ENCODE results near the gene SLC35C1.
"Not testable (repeated sequence)": the region's sequence is repeated elsewhere in the genome, so short reads cannot be mapped to it uniquely, and the experiment has no call there.

The SLC35C1 gene

DNA sequence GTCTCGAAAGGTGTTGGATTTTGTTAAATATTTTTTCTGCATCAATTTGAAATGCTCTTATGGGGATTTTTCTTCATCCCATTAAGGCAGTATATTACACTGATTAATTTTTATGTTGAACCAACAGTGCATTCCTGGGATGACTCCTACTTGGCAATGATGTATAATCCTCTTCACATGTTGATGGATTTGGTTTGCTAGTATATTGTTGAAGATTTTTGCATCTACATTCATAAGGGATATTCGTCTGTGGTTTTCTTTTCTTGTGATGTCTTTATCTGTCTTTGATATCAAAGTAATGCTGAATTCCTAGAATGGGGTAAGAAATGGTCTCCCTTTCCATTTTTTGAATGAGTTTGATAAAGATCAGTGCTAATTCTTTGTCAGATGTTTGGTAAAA lies 18.7 kb upstream of the SLC35C1 start:
- no peak for DNase-seq (ENCODE audit: low spot score)

DNA sequence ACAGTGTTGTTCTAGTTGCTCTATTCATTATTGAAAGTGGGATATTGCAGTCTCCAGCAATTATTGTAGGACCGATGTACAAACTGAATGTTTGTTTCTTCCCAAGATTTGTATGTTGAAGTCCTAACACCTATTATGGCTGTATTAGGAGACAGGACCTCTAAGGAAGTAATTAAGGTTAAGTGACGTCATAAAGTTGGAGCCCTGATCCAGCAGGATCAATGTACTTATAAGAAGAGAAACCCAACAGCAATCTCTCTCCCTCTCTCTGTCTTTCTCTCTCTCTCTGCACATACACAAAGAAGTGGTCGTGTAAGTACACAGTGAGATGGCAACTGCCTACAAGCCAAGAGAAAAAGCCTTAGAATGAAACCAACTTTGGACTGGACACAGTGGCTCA lies 16.1 kb upstream of the SLC35C1 start:
- DNase-seq (ENCODE audit: low spot score) = no peak

DNA sequence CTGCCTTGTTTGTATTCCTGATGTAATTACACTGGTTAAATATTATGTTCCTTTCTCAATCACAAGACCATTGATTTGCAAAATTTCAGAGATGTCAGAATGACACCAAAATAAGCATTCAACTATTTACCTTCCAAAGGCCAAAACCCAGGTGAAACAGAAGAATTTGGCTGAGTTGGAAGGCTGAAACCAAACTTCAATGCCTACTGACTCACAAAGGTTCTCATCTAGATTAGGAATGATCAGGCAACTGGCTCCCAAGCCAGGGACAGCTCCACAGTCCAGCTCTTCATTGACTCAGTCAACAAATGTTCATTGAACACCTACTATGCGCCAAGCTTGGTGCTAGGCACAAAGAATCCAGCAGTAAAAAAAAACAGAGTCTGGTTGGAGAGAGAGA lies 13.4 kb upstream of the SLC35C1 start:
- DNase-seq (ENCODE audit: low spot score) = no peak

DNA sequence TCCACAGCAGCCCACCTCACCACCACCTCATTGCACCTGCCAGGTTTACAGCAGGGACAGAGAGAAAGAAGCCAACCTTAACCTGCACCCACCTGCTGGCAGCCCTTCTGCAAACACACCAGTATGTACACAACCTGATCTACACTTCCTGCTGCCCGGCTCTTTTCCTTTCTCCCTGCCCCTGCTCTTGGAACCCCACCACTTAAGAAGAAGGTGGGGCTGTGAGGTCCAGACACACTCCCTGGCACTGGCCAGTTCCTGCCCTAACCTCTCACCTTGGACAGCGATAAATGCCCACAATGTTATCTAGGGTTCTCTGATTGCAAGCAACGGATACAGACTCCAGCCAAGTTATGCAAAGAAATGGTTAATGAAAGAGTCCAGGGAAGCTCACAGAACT lies 10.8 kb upstream of the SLC35C1 start:
- no peak for DNase-seq (ENCODE audit: low spot score)

DNA sequence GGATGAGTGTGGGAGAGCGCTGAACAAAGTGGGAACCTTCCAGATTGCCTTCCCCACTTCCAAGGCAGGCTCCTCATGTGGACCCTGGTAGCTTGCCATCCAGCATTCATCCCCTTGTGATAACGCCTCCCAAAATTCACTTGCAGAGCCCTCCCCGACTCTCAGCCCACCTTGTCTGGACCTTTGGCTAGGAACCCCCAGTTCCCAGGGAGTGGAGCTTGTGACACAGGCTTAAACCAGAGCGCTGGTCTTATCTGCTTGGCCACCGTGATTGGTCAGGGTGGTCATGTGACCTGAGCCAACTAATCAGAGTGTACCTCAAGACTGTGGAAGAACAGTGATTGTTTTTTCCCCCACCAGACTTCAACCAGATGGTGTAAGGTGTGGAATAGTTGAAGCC lies 9.6 kb upstream of the SLC35C1 start:
- no peak for DNase-seq (ENCODE audit: low spot score)

DNA sequence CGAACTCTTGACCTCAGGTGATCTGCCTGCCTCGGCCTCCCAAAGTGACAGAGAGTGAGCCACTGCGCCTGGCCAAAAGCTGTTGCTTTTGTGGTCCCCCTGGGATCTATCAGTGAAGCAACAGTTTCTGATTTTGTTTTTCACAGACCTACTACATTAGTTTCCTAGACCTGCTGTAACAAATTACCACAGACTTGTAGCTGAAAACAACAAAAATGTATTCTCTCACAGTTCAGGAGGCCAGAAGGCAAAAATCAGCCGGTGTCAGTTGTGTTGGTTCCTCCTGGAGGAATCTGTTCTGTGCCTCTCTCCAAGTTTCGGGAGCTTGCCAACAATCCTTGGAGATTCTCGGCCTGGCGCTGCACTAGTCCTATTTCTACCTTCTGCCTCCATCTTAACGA lies 8.5 kb upstream of the SLC35C1 start:
- no peak for DNase-seq (ENCODE audit: low spot score)

DNA sequence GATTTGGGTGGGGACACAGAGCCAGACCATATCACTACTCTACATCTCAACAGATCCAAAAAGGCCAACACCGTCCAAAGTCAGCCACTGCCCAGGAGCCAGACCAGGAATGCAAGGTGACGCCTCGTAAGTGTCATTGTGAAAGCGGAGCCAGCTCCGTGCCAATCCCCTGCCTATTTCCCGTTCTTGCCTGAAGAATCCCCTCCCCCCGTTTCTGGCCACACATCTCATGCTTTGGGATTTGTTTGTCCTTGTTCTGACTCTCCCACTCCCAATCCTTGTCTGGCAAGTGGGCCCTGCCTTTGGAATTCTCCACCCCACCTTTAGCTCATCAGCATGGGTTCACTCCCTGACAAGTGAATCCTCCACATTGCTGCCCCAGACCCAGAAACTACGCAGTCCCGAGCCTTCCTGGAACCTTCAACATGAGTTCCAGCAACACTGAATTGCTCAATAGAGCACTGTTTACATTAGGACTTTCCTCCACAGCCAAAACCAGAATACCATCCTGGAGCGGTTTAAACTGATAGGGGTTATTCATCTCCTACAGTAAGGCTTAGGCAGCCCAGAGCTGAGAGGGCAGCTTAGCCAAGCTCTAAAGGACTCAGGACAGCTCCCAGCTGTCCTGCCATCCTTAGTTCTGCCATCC lies 6.0 kb upstream of the SLC35C1 start:
- DNase-seq (ENCODE audit: low spot score) = no peak

DNA sequence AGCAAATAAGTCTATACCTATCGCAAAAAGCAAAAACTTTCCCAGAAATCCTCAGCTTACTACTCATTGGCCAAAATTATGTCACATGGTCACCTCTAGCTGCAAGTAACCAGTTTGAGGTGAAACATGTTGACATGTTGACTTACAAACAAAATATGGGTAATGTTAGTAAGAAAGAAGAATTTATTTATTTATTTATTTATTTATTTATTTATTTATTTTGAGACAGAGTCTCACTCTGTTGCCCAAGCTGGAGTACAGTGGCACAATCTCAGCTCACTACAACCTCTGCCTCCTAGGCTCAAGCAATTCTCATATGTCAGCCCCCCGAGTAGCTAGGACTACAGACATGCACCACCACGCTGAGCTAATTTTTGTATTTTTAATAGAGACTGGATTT lies 5.4 kb upstream of the SLC35C1 start:
- no peak for DNase-seq (ENCODE audit: low spot score)

DNA sequence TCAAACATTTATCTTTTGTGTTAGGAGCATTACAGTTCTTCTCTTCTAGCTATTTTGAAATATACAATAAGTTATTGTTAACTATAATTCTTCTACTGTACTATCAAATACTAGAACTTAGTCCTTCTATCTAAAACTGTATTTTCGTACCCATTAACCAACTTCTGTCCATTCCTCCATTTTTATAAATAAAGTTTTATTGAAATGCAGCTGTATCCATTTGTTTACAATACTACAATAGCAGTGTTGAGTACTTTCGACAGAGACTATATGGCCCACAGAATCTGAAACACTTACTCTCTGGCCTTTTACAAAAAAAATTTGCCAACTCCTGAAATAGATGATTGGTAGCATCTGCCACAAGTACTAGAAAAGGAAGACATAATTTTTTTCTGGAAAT lies 4.7 kb upstream of the SLC35C1 start:
- DNase-seq (ENCODE audit: low spot score) = no peak

DNA sequence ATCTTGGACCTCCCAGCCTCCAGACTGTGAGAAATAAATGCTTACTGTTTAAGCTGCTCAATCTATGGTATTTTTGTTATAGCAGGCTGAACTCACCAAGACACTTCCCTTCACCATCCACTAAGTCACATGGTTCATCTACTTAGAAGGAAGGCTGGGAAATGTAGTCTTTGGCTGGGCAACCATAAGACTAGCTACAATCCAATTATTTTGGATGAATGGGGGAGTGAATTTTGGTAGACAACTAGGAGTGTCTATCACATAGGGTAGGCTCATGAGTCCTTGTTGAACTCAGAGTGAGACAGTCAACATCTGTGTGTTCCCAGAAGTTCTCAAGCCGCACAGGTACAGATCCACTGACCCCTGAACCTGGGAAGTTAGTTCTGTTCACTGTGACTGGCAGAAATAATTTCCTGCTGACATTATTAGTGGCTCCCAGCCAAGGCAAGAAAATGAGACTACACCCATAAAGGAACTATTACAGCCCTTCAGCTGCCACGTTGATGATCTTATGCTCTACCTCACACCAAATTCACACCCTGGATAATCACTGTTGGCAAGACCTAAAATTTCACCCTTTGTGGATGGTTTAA lies 3.1 kb upstream of the SLC35C1 start:
- DNase-seq (ENCODE audit: low spot score) = no peak

DNA sequence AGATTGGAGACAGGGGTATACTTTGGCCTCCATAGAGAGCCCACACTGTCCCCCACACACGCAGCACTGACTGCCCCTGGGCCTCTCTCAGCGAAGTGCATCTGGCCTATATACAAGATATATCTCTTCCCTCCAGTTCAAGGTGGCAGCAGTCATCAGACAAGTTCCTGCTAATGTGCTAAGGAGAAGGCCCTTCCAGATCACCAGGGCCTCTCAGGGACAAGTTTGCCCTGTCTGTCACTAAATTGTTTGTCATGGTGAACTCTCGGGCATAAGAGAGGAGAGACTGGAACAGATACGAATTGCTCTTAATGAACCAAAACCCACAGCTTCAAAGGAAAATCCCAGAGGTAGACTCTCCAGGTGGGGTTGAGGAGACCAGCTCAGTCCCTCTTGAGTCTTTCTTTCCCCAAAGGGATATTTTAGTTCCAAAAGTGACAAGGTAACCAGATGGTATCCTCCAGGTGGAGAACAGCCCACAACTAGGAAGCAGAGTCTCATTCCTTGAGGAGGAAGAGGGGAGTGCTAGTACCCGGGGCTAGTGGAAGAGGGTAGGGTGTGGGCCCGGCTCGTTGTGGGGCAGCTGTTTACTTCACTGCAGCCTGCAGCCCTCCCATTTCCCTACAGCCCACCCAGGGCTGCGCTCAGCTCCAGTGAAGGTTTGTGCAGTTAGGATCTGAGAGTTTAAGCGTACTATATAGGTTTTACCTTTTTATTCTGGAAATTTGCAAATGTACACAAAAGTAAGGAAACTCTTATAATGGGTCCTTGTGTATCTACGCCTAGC lies 2.2 kb upstream of the SLC35C1 start:
- no peak for DNase-seq (ENCODE audit: low spot score)

DNA sequence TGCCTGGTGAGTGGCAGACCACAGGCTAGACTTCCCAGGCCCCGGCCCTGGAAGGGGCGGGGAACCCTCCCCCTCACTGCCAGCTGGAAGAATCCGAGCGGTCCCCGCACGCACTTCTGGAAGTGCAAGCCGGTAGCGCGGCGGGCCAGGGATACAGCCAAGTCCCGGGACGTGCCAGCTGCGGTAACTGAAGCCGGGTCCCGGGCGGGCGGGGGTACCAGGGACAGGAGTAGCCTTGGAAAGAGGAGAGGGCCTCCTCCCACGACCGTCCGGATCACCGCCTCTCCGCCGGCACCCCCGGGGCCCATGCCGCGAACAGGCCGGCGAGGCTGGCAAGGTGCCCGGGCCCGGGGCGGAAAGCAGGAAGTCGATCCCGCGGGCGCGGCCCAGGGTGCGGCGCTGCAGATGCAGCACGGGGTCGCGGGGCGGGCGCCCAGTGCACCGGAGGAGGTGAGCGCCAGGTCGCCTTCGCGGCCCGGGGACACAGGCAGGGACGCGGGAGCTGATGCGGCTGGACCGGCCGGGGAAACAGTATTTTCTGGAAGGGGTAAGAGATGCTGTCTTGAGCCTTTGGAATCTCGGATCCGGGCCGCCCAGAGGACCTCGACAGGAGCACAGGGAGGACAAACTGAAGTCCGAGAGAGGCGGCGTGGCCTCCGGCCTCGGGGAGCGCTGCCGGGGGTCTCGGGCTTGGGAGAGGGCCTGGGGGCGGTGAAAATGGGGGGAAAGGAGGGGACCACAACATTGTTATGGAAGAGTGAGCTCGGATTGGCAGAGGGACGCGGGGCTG lies 783 bp upstream of the SLC35C1 start:
- DNase-seq (ENCODE audit: low spot score) = peak; percentile 52

DNA sequence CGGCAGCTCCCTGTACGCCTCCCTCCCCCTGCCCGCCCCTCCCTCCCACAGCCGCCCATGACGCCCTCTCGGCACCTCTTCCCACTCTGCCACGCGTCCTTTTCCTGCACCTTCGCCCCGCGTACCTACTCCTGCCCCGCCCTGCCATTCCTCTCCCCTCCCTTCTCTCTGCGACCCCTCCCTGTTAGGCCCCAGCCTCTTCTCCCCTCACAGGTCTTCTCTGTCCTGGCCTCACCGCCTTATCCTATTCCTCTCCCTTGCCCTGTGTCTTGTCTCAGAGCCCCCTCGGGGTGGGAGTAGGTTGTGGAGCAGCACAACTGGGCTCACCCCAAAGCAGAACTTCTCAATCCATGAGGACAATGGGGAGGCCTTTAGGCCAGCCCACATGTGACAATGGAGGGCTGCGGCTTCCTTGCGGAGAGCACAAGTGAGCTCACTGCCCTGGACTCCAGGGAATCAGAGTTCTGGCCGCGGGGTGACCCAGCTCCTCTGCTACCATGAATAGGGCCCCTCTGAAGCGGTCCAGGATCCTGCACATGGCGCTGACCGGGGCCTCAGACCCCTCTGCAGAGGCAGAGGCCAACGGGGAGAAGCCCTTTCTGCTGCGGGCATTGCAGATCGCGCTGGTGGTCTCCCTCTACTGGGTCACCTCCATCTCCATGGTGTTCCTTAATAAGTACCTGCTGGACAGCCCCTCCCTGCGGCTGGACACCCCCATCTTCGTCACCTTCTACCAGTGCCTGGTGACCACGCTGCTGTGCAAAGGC lies 539 bp downstream of the SLC35C1 start:
- DNase-seq (ENCODE audit: low spot score) = peak; percentile 45

DNA sequence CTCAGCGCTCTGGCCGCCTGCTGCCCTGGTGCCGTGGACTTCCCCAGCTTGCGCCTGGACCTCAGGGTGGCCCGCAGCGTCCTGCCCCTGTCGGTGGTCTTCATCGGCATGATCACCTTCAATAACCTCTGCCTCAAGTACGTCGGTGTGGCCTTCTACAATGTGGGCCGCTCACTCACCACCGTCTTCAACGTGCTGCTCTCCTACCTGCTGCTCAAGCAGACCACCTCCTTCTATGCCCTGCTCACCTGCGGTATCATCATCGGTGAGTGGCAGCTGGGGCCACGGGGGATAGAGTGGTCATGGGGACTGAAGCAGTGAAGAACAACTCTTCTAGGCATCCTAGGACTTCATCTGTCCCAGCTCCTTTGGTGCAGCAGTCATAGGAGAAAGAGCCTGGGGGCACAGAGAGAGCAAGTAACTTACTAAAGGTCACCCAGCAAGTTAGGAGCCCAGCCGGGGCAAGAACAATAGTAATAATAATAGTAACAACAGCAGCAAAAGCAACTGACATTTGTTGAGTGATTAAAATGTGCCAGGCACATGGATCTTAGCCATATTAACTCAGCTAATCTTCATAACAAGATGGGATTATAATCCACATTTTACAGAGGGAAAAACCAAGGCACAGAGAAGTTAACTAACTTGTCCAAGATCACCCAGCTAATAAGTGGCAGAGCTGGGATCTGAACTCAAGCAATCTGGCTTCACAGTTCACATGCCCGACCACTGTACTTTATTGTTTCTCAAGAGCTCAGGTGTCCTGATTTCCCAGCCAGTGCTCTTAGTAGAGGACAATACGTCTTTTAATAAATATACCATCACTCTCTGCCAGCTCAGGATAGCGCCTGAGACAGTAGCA lies 1.4 kb downstream of the SLC35C1 start:
- no peak for DNase-seq (ENCODE audit: low spot score)

DNA sequence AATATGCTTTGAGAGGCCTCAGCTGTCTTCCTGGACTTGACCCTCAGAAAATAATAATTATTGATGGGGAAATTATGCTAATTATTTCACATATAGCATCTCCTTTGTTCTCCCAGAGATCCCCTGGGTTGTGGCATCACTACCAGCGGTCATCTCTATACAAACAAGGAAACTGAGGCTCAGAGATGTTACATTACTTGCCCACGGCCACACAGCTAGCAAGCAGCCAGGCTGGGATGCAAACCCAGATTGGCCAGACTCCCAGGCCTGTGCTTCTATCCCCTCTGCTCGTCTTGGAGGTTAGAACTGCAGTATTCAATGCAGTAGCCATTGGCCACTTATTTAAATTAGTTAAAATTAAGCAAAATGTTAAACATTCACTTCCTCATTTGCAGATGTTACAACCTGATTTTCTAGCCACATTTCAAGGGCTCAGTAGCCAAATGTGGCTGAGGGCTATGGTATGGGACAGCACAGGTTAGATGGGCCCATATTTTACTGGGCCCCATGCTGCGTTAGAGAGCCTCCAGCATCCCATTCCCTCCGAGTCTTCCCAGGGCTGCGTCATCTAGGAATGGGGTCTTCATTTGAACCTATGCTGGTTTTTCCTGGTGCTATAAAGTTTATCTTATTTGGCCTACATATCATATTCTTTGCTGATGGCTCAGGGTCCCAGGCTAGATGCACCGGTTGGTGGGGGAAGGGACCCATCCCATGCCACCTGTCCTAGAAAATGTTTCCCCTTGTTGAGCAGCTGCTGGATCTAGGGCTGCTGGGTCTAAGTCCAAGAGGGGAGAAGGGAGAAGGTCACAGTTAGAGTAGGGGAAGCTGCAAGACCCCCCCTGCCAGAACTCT lies 2.2 kb downstream of the SLC35C1 start:
- DNase-seq (ENCODE audit: low spot score) = no peak

DNA sequence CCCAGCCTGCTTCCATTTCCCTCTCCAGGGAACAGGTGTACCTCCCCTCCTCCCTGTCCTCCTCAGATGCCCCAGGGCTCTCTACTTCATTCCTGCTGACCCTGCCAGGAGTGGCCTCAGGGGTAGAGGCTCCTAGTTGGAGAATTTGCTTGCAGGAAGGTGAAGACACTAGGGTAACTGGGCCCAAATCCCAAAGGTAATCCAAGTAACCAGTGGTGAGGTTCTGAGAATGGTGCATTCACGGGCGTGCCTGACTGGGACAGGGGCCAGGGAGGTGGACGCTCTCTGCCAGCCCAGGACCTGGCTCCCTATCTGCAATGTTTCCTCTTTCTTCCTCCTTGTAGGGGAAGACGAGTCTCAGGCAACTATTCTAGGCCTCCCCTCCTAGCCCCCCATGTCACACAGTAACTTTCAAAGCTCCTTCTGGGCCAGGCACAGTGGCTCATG lies 2.9 kb downstream of the SLC35C1 start:
- DNase-seq (ENCODE audit: low spot score) = no peak

DNA sequence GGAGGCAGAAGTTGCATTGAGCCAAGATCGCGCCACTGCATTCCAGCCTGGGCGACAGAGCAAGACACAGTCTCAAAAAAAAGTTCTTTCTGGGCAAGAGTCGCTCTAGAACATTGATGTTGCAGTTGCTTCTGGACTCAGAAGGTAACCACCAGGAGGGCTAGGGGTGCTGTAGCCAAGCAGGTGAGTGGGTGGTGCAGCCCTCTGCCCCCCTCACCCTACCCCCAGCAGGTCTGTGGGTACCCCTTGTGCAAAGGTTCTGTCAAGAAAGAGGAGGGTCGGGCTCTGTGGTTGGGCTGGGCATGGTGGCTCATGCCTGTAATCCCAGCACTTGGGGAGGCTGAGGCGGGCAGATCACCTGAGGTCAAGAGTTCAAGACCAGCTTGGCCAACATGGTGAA lies 3.5 kb downstream of the SLC35C1 start:
- DNase-seq (ENCODE audit: low spot score) = not testable (repeated sequence)

DNA sequence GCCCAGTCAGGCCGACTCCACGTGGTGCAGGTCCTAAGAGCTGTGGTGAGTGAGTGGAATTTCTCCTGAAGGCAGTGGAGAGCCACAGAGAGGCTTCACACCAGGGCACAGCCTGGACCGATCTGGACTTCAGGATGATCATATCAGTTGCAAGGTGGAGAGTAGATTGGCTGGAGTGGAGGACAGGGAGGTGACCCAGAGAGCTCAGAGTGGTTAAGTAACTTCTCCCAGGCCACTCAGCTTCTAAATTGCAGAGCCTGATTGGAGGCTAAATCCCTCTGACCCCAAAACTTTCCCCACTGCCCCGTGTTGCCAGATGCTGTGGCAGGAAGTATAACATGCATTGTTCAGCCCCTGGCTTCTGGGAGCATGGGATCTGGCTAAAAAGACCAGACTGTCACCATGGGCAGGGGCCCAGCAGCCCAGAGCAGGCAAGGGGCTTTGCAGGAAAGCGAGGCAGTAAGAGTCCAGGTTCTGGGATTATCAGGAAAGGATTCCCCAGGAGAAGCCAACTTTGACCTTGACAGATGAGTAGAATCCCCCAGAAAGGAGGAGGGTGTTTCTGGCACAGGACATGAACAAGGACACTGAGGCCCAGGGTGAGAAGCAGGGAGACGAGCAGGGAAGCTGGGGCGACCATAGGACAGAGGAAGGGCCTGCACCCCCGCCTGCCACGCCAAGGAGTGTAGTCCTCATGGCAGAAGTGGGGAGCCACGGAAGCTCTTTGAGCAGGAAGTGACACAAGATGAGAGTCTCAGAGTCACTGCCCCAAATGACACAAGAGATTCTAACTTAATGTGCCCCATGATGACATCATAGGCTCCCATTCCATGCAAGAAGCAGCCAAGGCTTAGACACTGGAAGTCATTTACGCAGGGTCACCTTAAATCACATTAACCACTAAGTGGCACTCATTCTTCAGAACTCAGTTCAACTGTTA lies 4.8 kb downstream of the SLC35C1 start:
- DNase-seq (ENCODE audit: low spot score) = no peak

All from SK-N-DZ (cell line).